PC-9 (cell line): ENCODE results near the gene MYO1C. TPM values are rescaled to one million over a fixed set of nuclear protein-coding genes. Genes with fewer than 3 reads are reported as not detected.

Experiments
- BruUV-seq: library from RNA; stranded (reverse); fragments of 400-500 nt; replicated peaks from 2 replicates; lab custom pipeline; 2021; lab: Mats Ljungman, UMichigan
- CTCF ChIA-PET: fragments of 300-600 bp; sonication (Branson Sonifier 250); formaldehyde crosslinking; loops from one replicate; lab custom pipeline; 2022; ENCODE audit warnings: antibody characterized with exemption; lab: Charles Lee
- POLR2A ChIA-PET: fragments of 300-600 bp; sonication (Branson Sonifier 250); formaldehyde crosslinking; loops from one replicate; lab custom pipeline; 2022; ENCODE audit warnings: antibody characterized with exemption; ENCODE audit not compliant: unreplicated experiment; lab: Charles Lee
- DNase-seq, 2 experiments: peaks; one replicate each; pipeline versions ENCODE4 v3.0.0 to v3.0.0-alpha.2; 2015 to 2022; ENCODE audit warnings: mixed read lengths in 1 of 2
- H2AFZ ChIP-seq: fragments of 200-600 bp; sonication (generic); 2 replicates; pipeline ENCODE4 v1.8.1; 2017; ENCODE audit warnings: antibody characterized with exemption
- H3F3A ChIP-seq: fragments of 200-600 bp; sonication (generic); 2 replicates; pipeline ENCODE4 v1.8.1; 2017; ENCODE audit warnings: antibody characterized with exemption, mild to moderate bottlenecking, low read depth; ENCODE audit not compliant: insufficient read depth
- H3K27ac ChIP-seq: fragments of 200-600 bp; sonication (generic); 2 replicates; pipeline ENCODE4 v1.6.1; 2016; ENCODE audit warnings: mixed run types
- H3K27me3 ChIP-seq: fragments of 200-600 bp; sonication (generic); 2 replicates; pipeline ENCODE4 v1.6.1; 2016; ENCODE audit warnings: low read depth, mixed run types; ENCODE audit not compliant: insufficient read depth
- H3K36me3 ChIP-seq: fragments of 200-600 bp; sonication (generic); 2 replicates; pipeline ENCODE4 v1.6.1; 2016; ENCODE audit warnings: low read depth, mixed run types
- H3K4me1 ChIP-seq: fragments of 200-600 bp; sonication (generic); replicated peaks from 2 replicates; pipeline ENCODE4 v1.6.1; 2016; ENCODE audit warnings: mixed run types; ENCODE audit not compliant: insufficient read depth
- H3K4me2 ChIP-seq: fragments of 200-600 bp; sonication (generic); 2 replicates; pipeline ENCODE4 v1.6.1; 2017; ENCODE audit warnings: mixed run types
- H3K4me3 ChIP-seq: fragments of 200-600 bp; sonication (generic); 2 replicates; pipeline ENCODE4 v1.6.1; 2016; ENCODE audit warnings: mixed run types
- H3K79me2 ChIP-seq: fragments of 200-600 bp; sonication (generic); 2 replicates; pipeline ENCODE4 v1.6.1; 2017; ENCODE audit warnings: low read depth, mixed run types
- H3K9me2 ChIP-seq: fragments of 200-600 bp; sonication (generic); 2 replicates; pipeline ENCODE4 v1.8.1; 2017; ENCODE audit warnings: mild to moderate bottlenecking; ENCODE audit not compliant: insufficient read depth
- H3K9me3 ChIP-seq: fragments of 200-600 bp; sonication (generic); 2 replicates; pipeline ENCODE4 v1.8.1; 2016; ENCODE audit warnings: low read depth; ENCODE audit not compliant: insufficient read depth
- H4K20me1 ChIP-seq: fragments of 200-600 bp; sonication (generic); 2 replicates; pipeline ENCODE4 v1.8.1; 2017; ENCODE audit not compliant: insufficient read depth
- EZH2 ChIP-seq: fragments of 200-600 bp; sonication (generic); IDR thresholded peaks from 2 replicates; pipeline ENCODE4 v1.8.0; 2017; ENCODE audit warnings: antibody characterized with exemption, low read depth
- intact Hi-C: fragments of 100-400 bp; cut with micrococcal nuclease; formaldehyde crosslinking; loops from one replicate; pipeline ENCODE4 v1.10.0; 2022; ENCODE audit not compliant: unreplicated experiment
- total RNA-seq: library from RNA; stranded (reverse); gene quantifications from 2 replicates; pipeline ENCODE4 v1.2.3, GENCODE V29; 2021
- TF ChIP-seq, protein P1 (sequence below): fragments of 200-600 bp; sonication (generic); conservative IDR thresholded peaks from 2 replicates; pipeline ENCODE4 v1.6.1; 2017; ENCODE audit warnings: mixed run types, antibody characterized with exemption, mild to moderate bottlenecking, moderate library complexity

The MYO1C gene
- total RNA-seq, 1 experiment from 2014 or later = 237 TPM

GRCh38 chr17:1423456-1424135 lies 68.9 kb downstream of the MYO1C start:
- H3K36me3 ChIP-seq = peaks cover 22% of the 10 kb centered on the region
- H3K4me2 ChIP-seq = peak overlapping the region; percentile 26
- peaks cover 10% of the 10 kb centered on the region for H3K4me1 ChIP-seq
- no TSS peak for BruUV-seq
- H3K4me3 ChIP-seq = no peak overlapping the region
- H3K9me3 ChIP-seq = no peaks in the 10 kb centered on the region
- POLR2A ChIA-PET = interaction anchor here (0.7 to 1.1 kb wide), 3 partner anchors 23 to 43 kb away, joined by 4 to 13 read pairs (median 5); partner anchors contain the start of gene YWHAE
- no peaks in the 10 kb centered on the region for H3K27me3 ChIP-seq
- H2AFZ ChIP-seq = no peak overlapping the region
- CTCF ChIA-PET = interaction anchor here (0.6 to 1.0 kb wide), 3 partner anchors 58 to 166 kb away, joined by 3 to 8 read pairs (median 3); no protein-coding TSS in a partner anchor
- DNase-seq = peak in 1 of 2 experiments; percentile 39
- TF ChIP-seq EZH2 = no peak
- TF ChIP-seq, protein P1, sequence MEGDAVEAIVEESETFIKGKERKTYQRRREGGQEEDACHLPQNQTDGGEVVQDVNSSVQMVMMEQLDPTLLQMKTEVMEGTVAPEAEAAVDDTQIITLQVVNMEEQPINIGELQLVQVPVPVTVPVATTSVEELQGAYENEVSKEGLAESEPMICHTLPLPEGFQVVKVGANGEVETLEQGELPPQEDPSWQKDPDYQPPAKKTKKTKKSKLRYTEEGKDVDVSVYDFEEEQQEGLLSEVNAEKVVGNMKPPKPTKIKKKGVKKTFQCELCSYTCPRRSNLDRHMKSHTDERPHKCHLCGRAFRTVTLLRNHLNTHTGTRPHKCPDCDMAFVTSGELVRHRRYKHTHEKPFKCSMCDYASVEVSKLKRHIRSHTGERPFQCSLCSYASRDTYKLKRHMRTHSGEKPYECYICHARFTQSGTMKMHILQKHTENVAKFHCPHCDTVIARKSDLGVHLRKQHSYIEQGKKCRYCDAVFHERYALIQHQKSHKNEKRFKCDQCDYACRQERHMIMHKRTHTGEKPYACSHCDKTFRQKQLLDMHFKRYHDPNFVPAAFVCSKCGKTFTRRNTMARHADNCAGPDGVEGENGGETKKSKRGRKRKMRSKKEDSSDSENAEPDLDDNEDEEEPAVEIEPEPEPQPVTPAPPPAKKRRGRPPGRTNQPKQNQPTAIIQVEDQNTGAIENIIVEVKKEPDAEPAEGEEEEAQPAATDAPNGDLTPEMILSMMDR = no peak
- H3K27ac ChIP-seq = peak overlapping the region; percentile 58
- intact Hi-C loops = loop anchor here (2.0 kb wide), 2 partner anchors 29 to 59 kb away; no protein-coding TSS in a partner anchor
- H3F3A ChIP-seq = peaks cover 41% of the 10 kb centered on the region
- no peaks in the 10 kb centered on the region for H3K9me2 ChIP-seq
- peaks cover 46% of the 10 kb centered on the region for H3K79me2 ChIP-seq
- peaks cover 49% of the 10 kb centered on the region for H4K20me1 ChIP-seq

DNA sequence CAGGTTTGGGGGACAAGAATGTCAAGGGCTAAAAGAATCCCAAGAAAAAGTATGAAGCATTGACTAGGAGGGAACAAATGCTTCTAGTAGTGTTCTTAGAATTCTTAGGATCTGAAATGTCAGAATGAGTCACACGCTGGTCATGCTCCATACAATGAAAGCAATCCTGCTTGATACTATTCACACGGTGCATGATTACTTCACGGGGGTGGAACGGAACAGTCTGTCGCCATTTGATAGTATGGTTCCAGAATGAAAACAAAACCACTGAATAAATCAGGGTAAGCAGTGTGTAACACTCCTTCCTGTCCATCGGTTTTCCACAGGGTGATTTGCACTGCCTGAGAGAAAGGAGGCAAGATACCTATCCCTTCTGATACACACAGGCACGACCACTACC lies 69.6 kb downstream of the MYO1C start:
- Histone ChIP-seq H3K9me2 (no peaks in the 10 kb centered on the region), H3K79me2 (peaks cover 40% of the 10 kb centered on the region), H3K4me2 (peak overlapping the region; percentile 26), H4K20me1 (peaks cover 45% of the 10 kb centered on the region), H3K4me3 (no peak overlapping the region), H3K27ac (peak overlapping the region; percentile 58), H2AFZ (no peak overlapping the region), H3K36me3 (peaks cover 22% of the 10 kb centered on the region), H3F3A (peaks cover 44% of the 10 kb centered on the region), H3K27me3 (no peaks in the 10 kb centered on the region), H3K9me3 (no peaks in the 10 kb centered on the region), H3K4me1 (peaks cover 10% of the 10 kb centered on the region)
- TF ChIP-seq EZH2 = no peak
- TF ChIP-seq, protein P1 = no peak
- intact Hi-C loops = loop anchor here (2.0 kb wide), 2 partner anchors 28 to 58 kb away; no protein-coding TSS in a partner anchor
- peak; percentile 64 to 72 for DNase-seq
- POLR2A ChIA-PET = interaction anchor here (0.8 to 1.1 kb wide), 2 partner anchors 23 to 42 kb away, joined by 4 to 5 read pairs; partner anchors contain the start of gene YWHAE
- BruUV-seq = no TSS peak
- CTCF ChIA-PET = interaction anchor here (1.0 kb wide), 1 partner anchor 58 kb away, joined by 3 read pairs; no protein-coding TSS in a partner anchor

GRCh38 chr17:1421470-1421869 lies 71.0 kb downstream of the MYO1C start:
- H4K20me1 ChIP-seq = peaks cover 39% of the 10 kb centered on the region
- TF ChIP-seq, protein P1 = no peak
- TF ChIP-seq EZH2 = no peak

More at GRCh38 chr17:1421470-1421869, 71.0 kb downstream of the MYO1C start:
- H3K36me3 ChIP-seq = peaks cover 22% of the 10 kb centered on the region
- DNase-seq = no peak
- BruUV-seq = no TSS peak
- no peak overlapping the region for H2AFZ ChIP-seq
- H3K9me2 ChIP-seq = no peaks in the 10 kb centered on the region
- H3K4me3 ChIP-seq = no peak overlapping the region
- peaks cover 47% of the 10 kb centered on the region for H3F3A ChIP-seq
- no peak overlapping the region for H3K27ac ChIP-seq
- H3K79me2 ChIP-seq = peaks cover 35% of the 10 kb centered on the region
- ChIA-PET CTCF (no interaction called here), POLR2A (no interaction called here)
- H3K4me1 ChIP-seq = peaks cover 10% of the 10 kb centered on the region
- H3K9me3 ChIP-seq = no peaks in the 10 kb centered on the region
- intact Hi-C loops = no loop called here
- no peaks in the 10 kb centered on the region for H3K27me3 ChIP-seq
- no peak overlapping the region for H3K4me2 ChIP-seq
